HG03354 (cell line): ENCODE measurements around the gene FOXL1.
A peak's percentile ranks its signal among the peaks of the same experiment; 100 is the strongest.

Source experiments
- ATAC-seq: cut with Tn5 transposase; IDR thresholded peaks from one replicate; pipeline ENCODE4 v1.9.1; 2021; ENCODE audit warnings: mild to moderate bottlenecking; ENCODE audit not compliant: unreplicated experiment, poor library complexity, severe bottlenecking

The FOXL1 gene

GRCh38 chr16:86566966-86567700 lies 11.2 kb upstream of the FOXL1 start:
- no peak for ATAC-seq

GRCh38 chr16:86567701-86568581 lies 10.4 kb upstream of the FOXL1 start:
- ATAC-seq: no peak

- ATAC-seq: no peak
These were observed 9.4 kb upstream of the FOXL1 start for GRCh38 chr16:86568677-86569623.

- no peak for ATAC-seq
These were observed 8.5 kb upstream of the FOXL1 start for GRCh38 chr16:86569701-86570447.

GRCh38 chr16:86570558-86571529 lies 7.5 kb upstream of the FOXL1 start:
- ATAC-seq: no peak

GRCh38 chr16:86571530-86571915 lies 6.8 kb upstream of the FOXL1 start:
- no peak for ATAC-seq

- ATAC-seq: no peak
These were observed 6.3 kb upstream of the FOXL1 start for GRCh38 chr16:86572041-86572521.

GRCh38 chr16:86572606-86573005 lies 5.7 kb upstream of the FOXL1 start:
- ATAC-seq: no peak

- ATAC-seq: no peak
These were observed 5.1 kb upstream of the FOXL1 start for GRCh38 chr16:86573215-86573614.

GRCh38 chr16:86573646-86574508 lies 4.5 kb upstream of the FOXL1 start:
- ATAC-seq: no peak

- no peak for ATAC-seq
These were observed 3.7 kb upstream of the FOXL1 start for GRCh38 chr16:86574646-86575045.

GRCh38 chr16:86575095-86575685 lies 3.2 kb upstream of the FOXL1 start:
- no peak for ATAC-seq

GRCh38 chr16:86575754-86576557 lies 2.4 kb upstream of the FOXL1 start:
- peak; percentile 48 for ATAC-seq

GRCh38 chr16:86576591-86577313 lies 1.6 kb upstream of the FOXL1 start:
- no peak for ATAC-seq

- ATAC-seq: no peak
These were observed 906 bp upstream of the FOXL1 start for GRCh38 chr16:86577314-86577971.
